NCI-H748 treated with DMSO at 0.1 percent for 48 hours (cell line): ENCODE data around the gene ADAMTSL5.

Source experiments
- DNase-seq: peaks from one replicate; lab custom pipeline; 2025; lab: John Stamatoyannopoulos, UW

The ADAMTSL5 gene

GRCh38 chr19:1496714-1497577, 15.9 kb downstream of the ADAMTSL5 start:
- DNase-seq = no peak

GRCh38 chr19:1495799-1496713, 16.8 kb downstream of the ADAMTSL5 start:
- DNase-seq = no peak

GRCh38 chr19:1495051-1495798, 17.6 kb downstream of the ADAMTSL5 start:
- DNase-seq = no peak

DNA sequence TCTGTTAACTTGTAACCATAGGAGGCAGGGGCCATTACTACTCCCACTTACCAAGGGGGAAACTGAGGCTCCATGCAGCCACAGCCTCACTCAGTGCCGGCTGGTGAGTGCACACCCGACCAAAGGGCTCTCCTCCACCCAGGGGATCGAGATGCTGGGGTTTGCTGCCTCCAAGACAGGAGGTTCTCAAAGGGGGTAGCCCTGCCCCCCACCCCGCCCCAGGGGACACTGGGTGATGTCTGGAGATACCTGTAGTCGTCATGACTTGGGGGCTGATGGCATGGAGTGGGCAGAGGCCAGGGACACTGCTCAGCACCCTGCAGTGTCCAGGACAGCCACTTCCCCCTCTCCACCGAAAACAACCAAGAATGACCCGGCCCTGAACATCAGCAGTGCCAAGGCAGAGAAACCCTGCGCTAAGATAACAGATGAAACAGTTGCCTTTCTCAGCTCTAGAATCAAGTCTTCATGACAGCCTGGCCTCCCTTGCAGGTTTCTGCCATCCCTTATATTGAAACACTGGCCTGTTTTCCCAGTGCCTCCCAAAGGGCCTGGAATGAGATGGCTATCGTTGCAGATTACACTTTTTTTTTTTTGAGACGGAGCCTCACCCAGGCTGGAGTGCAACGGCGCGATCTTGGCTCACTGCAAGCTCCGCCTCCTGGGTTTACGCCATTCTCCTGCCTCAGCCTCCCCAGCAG, 18.6 kb downstream of the ADAMTSL5 start:
- no peak for DNase-seq

DNA sequence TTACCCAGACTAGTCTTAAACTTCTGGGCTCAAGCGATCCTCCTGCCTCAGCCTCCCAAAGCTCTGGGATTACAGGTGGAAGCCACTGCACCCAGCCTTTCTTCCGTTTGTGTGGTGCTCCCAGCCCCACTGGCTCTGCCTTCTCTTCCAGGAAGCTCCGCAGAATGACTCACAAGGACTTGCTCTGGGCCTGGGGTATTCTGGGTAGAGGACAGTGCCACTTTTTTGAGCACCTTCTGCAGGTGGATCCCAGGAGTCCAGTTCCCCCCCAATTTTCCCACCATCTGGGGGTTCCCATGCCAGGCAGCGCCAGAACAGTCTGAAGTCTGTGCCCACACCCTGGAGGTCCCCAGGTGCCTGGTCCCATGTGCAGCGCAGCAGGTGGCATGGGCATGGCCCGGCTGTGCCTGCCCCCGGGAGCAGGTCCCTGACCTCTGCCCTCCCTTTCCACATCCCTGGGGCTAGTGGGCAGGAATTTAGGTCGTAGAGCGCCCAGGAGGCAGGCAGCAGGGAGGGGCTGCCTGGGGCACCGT, 20.3 kb downstream of the ADAMTSL5 start:
- DNase-seq = no peak

- no peak for DNase-seq
Measured at GRCh38 chr19:1491849-1492170, 21.0 kb downstream of the ADAMTSL5 start.

DNA sequence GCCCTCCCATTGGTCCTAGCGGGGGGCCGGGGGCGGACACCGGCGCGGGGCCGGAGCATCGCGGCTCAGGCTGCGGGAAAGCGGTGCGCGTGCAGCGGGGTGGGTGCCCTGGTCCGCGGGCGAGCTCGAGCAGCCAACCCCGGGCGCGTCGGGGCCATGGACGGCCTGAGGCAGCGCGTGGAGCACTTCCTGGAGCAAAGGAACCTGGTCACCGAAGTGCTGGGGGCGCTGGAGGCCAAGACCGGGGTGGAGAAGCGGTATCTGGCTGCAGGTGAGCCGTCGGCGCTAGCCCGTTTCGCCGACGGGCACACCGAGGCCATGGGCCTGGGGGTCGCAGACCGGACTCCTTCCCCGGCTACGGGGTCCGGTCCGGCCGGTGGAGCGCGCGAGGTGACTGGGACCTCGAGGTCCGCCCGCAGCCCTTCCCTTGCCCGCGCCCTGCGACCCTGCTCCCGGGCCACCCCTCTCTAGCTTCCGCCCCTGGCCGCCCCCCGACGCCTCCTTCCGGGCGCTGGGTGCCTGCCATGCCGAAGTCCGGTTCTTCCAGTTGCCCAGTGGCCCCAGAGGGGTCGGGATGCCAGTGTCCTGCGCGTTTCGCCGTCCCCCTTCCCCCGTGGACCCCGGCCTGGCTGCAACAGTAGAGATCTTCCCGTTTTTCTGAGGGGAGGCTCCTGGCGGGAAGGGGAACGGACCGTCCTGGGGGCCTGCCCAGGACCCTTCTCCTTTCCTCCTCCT, 21.5 kb downstream of the ADAMTSL5 start, which contains the start of gene REEP6:
TSS of gene REEP6 (plus strand) at position 68 of the 735 bp plus-strand sequence. CDS start at position 157, 89 bp downstream.
- DNase-seq = no peak

DNA sequence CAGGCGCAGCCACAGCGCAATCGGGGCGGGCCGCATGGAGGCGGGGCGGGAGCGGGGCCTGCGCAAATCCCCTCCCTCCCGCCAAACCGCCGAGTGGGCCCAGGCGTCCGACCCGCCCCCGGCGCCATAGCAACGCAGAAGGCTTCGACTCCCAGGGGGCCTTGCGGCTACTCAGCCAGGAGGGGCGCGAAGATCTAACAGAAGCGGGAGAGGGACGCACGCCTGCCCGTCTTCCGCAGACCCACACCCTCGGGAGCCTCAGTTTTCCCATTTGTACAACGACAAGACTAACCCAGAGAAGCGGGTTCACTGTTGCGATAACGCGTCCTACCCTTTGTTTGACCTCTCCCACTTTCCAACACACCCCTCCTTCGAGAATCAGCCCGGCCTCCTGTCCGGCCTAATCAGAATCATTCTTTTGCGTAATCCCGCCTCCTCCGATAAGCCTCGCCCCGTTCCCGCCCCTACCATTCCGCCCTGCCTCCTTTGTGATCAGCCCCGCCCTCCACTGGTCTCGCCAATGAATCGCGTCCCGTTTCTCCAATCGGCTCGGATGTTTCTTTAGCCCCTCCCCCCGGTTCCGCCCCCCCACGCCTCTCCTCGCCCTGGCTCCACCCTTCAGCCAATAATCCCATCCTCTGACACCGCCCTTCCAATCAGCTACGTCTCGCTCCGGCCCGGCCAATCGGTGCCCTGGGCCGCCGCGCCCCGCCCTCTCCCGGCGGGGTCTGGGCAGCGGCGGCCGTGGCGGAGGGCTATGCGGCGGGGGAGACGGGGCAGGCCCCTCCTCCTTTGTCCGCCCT, 22.3 kb downstream of the ADAMTSL5 start, which contains the start of gene PCSK4:
TSS of gene PCSK4 (minus strand) at position 40 of the 803 bp plus-strand sequence. CDS start at position 36, 4 bp downstream.
- peak; percentile 92 for DNase-seq

DNA sequence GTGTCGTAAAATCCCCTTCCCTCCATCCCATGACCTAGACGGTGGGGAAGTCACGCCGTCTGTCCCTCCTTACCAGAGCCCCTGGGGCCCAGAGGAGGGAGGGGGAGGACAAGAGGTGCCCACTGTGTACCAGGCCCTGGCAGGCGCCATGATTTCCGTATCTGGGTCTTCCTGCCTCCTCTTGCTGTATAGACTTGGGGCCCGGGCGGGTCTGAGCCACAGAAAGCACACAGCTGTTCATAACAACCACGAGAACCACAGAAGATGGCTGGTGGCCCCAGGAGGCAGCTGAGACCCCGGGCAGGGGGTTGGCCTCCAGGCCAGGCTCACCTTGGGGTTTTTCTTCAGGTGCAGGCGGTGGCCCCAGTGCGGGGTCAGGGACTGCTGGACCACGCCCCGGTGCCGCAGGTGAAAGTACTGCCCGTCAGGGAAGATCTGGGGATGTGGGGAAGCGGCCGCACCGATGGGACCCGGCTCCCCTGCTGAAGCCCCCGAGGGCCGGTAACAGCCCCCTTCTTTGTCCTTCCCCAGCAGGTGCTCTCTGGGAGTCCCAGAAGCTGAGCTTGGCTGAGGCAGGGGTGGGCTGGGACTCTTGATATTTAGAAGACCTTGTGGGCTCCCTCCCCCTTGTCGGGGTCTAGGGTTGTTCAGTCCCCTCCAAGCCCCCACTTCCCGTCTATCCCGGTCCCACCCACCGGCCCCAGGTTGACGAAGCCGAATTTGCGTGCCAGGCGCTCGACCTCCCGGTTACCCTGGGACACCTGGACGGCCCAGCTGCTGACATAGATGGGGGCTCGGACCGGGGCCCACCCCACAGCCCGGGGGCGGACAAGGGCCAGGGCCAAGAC, 23.1 kb downstream of the ADAMTSL5 start:
- DNase-seq = no peak

DNA sequence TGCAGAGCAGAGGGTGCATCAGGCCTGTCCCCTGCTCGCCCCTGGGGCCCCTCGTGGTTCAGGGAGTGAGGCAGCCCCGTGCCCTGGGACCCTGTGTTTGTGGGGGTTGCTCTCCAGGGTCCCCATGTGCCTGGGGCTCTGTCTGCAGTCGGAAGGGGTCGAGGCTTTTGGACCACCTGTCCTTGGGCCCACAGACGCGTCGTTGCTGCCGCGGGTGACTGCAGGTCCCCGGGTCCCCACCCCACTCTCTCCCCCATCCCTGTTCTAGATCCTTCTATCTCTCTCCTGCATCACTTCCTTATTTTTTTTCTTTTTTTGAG, 24.6 kb downstream of the ADAMTSL5 start:
- no peak for DNase-seq

- DNase-seq = no peak
Measured at GRCh38 chr19:1487576-1488281, 25.1 kb downstream of the ADAMTSL5 start.

- no peak for DNase-seq
Measured at GRCh38 chr19:1486720-1487575, 25.9 kb downstream of the ADAMTSL5 start.

DNA sequence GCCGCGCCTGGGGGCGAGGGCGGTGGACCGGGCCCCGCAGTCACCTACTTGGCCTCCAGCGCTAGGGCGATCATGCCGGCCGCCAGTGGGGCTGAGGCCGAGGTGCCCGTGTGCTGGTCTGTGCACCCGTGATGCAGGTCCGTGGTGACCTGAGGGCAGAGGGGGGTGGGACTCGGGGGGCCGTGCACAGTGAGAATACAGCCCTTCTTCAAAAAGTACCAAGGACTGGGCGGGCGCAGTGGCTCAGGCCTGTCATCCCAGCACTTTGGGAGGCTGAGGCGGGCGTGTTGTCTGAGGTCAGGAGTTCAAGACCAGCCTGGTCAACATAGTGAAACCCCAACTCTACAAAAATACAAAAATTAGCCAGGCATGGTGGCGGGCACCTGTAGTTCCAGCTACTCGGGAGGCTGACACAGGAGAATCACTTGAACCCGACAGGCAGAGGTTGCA, 28.8 kb downstream of the ADAMTSL5 start:
- DNase-seq = no peak

DNA sequence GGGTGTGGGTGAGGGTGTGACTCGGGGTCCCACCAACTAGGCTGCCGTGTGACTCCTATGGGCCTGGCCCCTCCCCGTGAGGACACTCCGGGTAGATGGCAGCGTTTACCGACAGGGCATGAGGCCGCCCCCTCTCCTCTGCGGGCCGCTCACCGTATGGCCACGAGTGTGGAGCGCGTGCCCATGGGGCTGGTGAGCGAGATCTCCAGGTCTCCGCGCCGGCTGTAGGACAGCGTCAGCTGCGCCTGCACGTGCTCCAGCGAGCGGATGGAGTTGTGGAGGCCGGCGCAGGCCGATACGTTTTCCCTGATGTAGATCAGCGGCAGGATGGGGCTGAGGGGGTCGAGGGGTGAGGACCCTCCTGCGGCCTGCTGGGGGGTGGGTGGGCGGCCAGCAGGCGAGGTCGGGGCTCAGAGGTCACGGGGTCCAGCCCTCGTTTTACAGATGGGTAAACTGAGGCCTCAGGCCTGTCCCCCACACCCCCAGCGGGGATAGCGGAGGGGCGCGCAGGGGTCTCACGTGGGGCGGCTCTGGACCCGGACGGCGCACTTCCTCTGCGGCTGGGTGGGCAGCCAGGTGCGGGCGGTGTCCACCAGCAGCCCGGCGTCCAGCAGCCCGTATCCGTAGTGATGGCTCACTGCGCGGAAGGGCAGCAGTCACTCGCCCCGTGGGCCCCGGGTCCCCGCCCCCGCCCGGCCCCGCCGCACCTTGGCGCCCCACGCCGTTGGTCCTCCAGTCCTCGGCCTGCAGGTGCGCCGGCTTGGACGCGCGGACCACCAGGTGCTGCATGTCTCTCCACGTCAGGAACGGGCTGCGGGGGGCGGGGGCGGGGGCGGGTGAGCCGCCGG, 29.5 kb downstream of the ADAMTSL5 start:
- DNase-seq = no peak

- DNase-seq = no peak
Measured at GRCh38 chr19:1482361-1483130, 30.3 kb downstream of the ADAMTSL5 start.
